ENCODE results near the gene FAM169A.
"Not testable (repeated sequence)": the region's sequence is repeated elsewhere in the genome, so short reads cannot be mapped to it uniquely, and the experiment has no call there.

The FAM169A gene

GRCh38 chr5:74791669-74792068 is 74.5 kb downstream of the FAM169A start:
- DNase-seq = not testable (repeated sequence)

DNA sequence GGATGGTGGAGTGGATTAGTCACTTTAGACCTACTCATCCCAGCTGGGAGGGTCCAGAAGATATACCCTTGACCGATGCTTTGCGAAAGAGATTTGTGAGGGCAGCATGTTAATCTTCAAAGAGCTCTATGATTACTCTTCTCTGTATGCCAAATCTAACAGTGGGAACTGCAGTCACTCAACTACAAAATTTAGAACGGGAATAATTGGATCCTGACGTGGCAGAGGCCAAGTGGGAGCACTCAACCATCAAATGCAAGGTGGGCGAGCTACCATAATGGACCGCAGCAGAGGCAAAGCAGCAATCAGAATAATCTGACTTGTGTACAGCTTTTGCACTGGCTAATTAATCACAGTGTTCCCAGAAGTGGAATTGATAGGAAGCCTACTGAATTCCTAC is 78.8 kb downstream of the FAM169A start:
- DNase-seq = no peak

DNA sequence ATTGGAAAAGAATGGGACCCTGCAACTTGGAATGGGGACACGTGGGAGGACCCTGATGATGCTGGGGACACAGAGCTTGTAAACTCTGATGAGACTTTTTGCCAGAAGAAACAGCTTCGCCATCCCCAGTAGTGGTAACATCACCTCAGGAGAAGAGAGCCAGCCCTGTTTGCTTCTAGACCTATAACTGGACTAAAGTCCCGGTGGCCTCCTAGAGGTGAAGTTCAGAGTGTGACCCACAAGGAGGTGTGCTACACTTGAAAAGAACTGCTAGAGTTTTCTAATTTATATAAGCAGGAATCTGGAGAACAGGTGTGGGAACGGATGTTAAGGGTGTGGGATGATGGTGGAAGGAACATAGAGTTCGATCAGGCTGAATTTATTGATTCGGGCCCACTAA is 79.3 kb downstream of the FAM169A start:
- no peak for DNase-seq

- DNase-seq = no peak
Observed at GRCh38 chr5:74778609-74779008, 87.6 kb downstream of the FAM169A start.

- no peak for DNase-seq
Observed at GRCh38 chr5:74772359-74772758, 93.8 kb downstream of the FAM169A start.

GRCh38 chr5:74767579-74767913 is 98.6 kb downstream of the FAM169A start:
- peak; percentile 50 for DNase-seq

GRCh38 chr5:74766849-74767578 is 99.2 kb downstream of the FAM169A start, which contains the start of the genes GFM2 and NSA2:
TSS of gene GFM2 (minus strand) at chr5:74767117. CDS start at chr5:74763742, 3,375 bp downstream.
TSS of gene NSA2 (plus strand) at chr5:74767249. CDS start at chr5:74767361, 112 bp downstream.
- peak; percentile 97 for DNase-seq

DNA sequence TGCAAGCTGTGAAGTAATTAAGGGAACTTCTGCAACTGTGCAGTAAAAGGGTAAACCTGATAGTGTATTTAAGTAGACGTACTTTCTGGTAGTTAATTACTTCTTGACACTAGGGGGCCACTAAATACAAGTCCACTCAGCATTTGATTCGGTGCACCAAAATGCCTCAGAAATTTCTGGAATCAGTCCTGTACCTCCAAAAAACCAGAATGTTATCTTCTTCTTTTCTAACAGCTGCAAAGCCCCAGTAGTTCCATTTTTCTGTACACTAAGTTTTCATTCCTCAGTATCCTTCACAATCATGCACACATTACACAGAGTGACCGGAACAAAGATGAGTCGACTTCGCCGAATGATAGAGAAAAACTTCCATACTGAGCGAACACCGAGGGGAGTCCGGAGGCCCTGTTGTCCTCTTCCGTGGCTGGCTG is 99.8 kb downstream of the FAM169A start:
- DNase-seq = peak; percentile 78

DNA sequence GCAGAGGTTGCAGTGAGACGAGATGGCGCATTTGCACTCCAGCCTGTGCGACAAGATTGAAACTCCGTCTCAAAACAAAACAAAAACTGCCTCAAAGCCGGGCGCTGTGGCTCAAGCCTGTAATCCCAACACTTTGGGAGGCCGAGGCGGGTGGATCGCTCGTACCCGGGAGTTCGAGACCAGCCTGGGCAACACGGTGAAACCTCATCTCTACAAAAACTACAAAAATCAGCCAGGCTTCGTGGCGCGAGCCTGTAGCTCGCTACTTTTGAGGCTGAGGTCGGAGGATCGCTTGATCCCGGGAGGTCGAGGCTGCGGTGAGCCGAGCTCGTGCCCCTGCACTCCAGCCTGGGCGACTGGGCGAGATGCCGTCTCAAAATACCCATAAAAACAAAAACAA is 100.3 kb downstream of the FAM169A start:
- no peak for DNase-seq

- peak; percentile 39 for DNase-seq
Observed at GRCh38 chr5:74765201-74765600, 101.0 kb downstream of the FAM169A start.

GRCh38 chr5:74763504-74763903 is 102.7 kb downstream of the FAM169A start:
- DNase-seq = no peak

- DNase-seq = peak; percentile 39
Observed at GRCh38 chr5:74762599-74762998, 103.6 kb downstream of the FAM169A start.

GRCh38 chr5:74761241-74761640 is 104.9 kb downstream of the FAM169A start:
- no peak for DNase-seq

- DNase-seq = not testable (repeated sequence)
Observed at GRCh38 chr5:74748742-74749141, 117.4 kb downstream of the FAM169A start.

GRCh38 chr5:74738406-74738805 is 127.8 kb downstream of the FAM169A start:
- no peak for DNase-seq

- no peak for DNase-seq
Observed at GRCh38 chr5:74736759-74737158, 129.4 kb downstream of the FAM169A start.
